Measurements from ENCODE around the gene PRR3.

PRR3 gene, protein sequence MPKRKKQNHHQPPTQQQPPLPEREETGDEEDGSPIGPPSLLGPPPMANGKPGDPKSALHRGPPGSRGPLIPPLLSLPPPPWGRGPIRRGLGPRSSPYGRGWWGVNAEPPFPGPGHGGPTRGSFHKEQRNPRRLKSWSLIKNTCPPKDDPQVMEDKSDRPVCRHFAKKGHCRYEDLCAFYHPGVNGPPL

DNA sequence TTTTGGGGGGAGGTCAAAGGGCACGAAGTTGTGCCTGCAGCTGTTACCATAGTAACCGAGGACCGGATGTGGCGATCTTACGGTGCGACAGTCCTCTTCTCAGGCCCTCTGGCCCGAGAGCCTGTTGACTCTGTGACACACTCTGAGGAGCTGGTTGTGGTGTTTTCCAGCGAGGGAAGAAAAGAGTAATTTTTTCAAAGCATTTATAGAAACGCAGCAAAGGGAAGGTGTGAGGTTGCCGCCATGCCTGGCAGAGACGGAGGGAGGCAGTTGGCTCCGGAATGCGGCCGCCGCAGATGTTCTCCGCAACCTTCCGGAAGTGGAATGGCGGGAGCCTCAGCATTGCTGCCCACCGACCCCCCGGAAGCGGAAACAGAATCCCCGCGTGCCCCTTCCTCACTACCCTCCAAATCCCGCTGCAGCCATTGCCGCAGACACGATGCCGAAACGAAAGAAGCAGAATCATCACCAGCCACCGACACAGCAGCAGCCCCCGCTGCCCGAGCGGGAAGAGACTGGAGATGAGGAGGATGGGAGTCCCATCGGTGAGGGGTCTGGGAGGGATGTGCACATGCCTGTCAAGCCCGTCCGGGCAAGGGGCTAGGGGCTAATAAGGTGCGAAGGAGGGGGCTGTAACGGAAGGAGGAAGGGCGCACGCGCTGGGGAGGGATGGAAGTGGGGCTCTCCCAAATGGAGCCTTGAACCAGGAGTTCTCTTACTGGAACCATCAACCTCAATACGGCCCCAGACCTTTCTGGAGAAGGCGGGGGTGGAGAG is at the start of gene PRR3:
Gene PRR3 (plus strand): TSS at position 390 of the 777 bp plus-strand sequence. CDS start 50 bp downstream, at position 440.
- no peak for TF ChIP-seq CTCF (IDR thresholded peaks at IDR 0.05; ENCODE audit: control extremely low read depth, extremely low read depth, low read depth, missing control alignments)
- ChIA-PET POLR2A (interaction anchor here (0.6 to 1.7 kb wide), 9 partner anchors 12 to 160 kb away, joined by 3 to 7 read pairs (median 3); partner anchors contain the start of genes ABCF1, MDC1 and MRPS18B), CTCF (interaction anchor here (1.1 to 6.9 kb wide), 4 partner anchors 14 to 116 kb away, joined by 3 to 100 read pairs (median 4); partner anchors contain the start of gene DHX16)

DNA sequence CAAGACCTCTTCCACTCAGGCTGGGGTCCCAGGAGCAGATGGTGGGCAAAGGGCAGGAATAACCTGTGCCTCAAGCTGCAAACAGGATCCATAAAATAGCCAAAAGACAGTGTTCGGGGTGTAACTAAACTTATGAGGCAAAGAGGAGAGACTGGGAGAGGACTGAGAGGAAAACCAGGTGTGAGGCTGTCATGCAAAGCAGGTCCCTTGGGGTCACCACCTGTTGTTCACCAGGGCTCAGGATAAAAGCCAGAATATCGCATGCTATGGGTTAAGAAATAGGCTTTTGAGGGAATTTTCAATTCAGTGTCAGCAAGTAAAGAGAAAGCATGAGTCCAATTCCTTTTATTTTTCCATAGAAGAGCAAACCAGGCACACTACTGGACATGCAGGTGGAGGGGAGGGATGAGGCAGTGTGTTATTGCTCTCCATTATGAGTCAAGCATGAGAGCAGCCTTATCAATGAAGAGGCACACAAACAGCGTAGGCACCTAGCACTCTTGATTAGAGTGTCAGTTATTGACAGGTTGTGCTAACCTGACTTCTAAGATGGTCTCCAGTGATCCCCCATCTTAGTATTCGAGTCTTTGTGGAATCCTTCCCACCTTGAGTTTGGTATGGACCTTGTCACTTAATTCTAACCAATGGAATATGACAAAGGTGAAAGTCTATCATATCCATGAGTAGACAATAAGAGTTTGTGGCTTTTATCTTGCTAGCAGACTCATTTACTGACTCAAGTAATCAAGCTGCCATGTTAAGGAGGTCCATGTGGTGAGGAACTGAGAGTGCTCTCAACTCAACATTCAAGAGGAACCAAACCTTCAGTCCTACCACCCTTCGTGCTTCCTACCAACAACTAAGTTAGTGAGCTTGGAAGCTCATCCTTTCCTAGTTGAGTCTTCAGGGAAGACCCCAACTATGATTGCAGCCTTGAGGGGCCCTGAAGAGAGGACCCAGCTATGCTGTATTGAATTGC is 49.0 kb upstream of the PRR3 start:
- no peak for TF ChIP-seq CTCF (IDR thresholded peaks at IDR 0.05; ENCODE audit: control extremely low read depth, extremely low read depth, low read depth, missing control alignments)
- ChIA-PET POLR2A (interaction anchor here (1.0 kb wide), 1 partner anchor 14 kb away, joined by 3 read pairs; no protein-coding TSS in a partner anchor), CTCF (interaction anchor here (1.1 to 5.1 kb wide), 7 partner anchors 11 to 37 kb away, joined by 3 to 27 read pairs (median 5); no protein-coding TSS in a partner anchor)
- peak; percentile 29 for DNase-seq (ENCODE audit: extremely low spot score)

More for the DNA sequence above, at the start of gene PRR3:
- DNase-seq (ENCODE audit: extremely low spot score): peak; percentile 91

GRCh38 chr6:30508890-30509736 is 48.0 kb upstream of the PRR3 start:
- ChIA-PET CTCF (interaction anchor here (1.0 to 5.1 kb wide), 11 partner anchors 9 to 164 kb away, joined by 3 to 27 read pairs (median 5); partner anchors contain the start of gene DHX16), POLR2A (interaction anchor here (1.0 to 1.4 kb wide), 3 partner anchors 15 to 106 kb away, joined by 3 to 5 read pairs (median 4); no protein-coding TSS in a partner anchor)
- no peak for TF ChIP-seq CTCF (IDR thresholded peaks at IDR 0.05; ENCODE audit: control extremely low read depth, extremely low read depth, low read depth, missing control alignments)
- DNase-seq (ENCODE audit: extremely low spot score): peak; percentile 50

DNA sequence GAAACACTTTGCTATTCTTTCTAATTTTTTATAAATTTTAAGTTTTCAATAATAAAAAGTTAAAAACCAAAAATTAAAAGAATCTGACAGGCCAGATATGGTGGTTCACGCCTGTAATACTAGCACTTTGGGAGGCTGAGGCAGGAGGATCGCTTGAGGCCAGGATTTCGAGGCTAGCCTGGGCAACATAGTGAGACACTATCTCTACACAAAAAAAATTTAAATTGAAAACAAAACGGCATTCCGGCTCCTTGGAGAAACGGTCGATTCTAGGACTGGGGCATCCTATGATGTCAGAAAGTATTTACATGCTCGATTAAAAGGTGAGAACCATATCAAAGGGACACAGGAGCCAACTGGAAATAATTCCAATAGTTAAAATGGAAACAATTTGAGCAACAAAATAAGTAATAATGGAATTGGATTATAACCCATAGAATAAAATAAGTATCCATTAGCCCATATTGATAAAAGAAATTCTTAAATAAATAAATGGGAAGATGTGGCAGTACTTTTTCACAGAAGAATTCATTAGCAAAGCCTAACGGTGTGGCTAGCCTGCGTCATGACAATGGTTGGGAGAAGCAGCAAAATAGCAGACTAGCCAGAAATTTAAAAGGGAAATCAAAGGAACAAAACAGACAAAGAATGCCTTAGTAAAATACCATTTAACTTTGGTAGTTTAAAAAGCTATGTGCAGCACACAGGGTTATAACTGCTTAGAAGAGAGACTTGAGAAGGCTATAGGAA is 46.5 kb upstream of the PRR3 start:
- ChIA-PET POLR2A (interaction anchor here (1.4 kb wide), 1 partner anchor 17 kb away, joined by 4 read pairs; no protein-coding TSS in a partner anchor), CTCF (interaction anchor here (0.8 to 5.1 kb wide), 13 partner anchors 8 to 79 kb away, joined by 3 to 27 read pairs (median 9); no protein-coding TSS in a partner anchor)
- TF ChIP-seq CTCF (IDR thresholded peaks at IDR 0.05; ENCODE audit: control extremely low read depth, extremely low read depth, low read depth, missing control alignments): no peak
- DNase-seq (ENCODE audit: extremely low spot score): no peak

- TF ChIP-seq CTCF (IDR thresholded peaks at IDR 0.05; ENCODE audit: control extremely low read depth, extremely low read depth, low read depth, missing control alignments): no peak
- CTCF ChIA-PET: interaction anchor here (0.8 to 5.1 kb wide), 10 partner anchors 10 to 79 kb away, joined by 3 to 27 read pairs (median 10); no protein-coding TSS in a partner anchor
- no peak for DNase-seq (ENCODE audit: extremely low spot score)
- POLR2A ChIA-PET: no interaction called here
These were observed 45.9 kb upstream of the PRR3 start for GRCh38 chr6:30511169-30511546.

All from GM10248 (cell line).